DND-41 (cell line): ENCODE data around the gene CLIC5.

Experiments used
- ATAC-seq: fragments of 200-7000 bp; cut with Tn5 transposase; 3 replicates; pipeline ENCODE4 v1.9.1; 2021; ENCODE audit warnings: low read depth; ENCODE audit not compliant: insufficient read depth
- DNase-seq: peaks from one replicate; pipeline ENCODE4 v3.0.0-alpha.2; 2020
- H2AFZ ChIP-seq: 2 replicates; pipeline ENCODE4 v1.6.0; 2012; ENCODE audit warnings: low read depth, low read length
- H3K27ac ChIP-seq: 2 replicates; pipeline ENCODE4 v1.5.1; 2012; ENCODE audit warnings: low read length, inconsistent platforms
- H3K27me3 ChIP-seq: fragments of 200-600 bp; sonication (generic); 2 replicates; pipeline ENCODE4 v1.6.0; 2012; ENCODE audit warnings: low read length, mild to moderate bottlenecking, inconsistent platforms; ENCODE audit not compliant: insufficient read depth, poor library complexity
- H3K36me3 ChIP-seq: 2 replicates; pipeline ENCODE4 v1.5.1; 2012; ENCODE audit warnings: low read length, inconsistent platforms; ENCODE audit not compliant: insufficient read depth
- H3K4me1 ChIP-seq: 2 replicates; pipeline ENCODE4 v1.5.1; 2012; ENCODE audit warnings: mild to moderate bottlenecking, low read length; ENCODE audit not compliant: insufficient read depth
- H3K4me2 ChIP-seq: 2 replicates; pipeline ENCODE4 v1.6.0; 2012; ENCODE audit warnings: mild to moderate bottlenecking, moderate library complexity, low read length, inconsistent platforms; ENCODE audit not compliant: insufficient read depth
- H3K4me3 ChIP-seq, 2 experiments: fragments of 200-600 bp in 1 of 2; shearing (Covaris generic) in 1 of 2; 2 replicates each; pipeline ENCODE4 v1.5.1; 2012 to 2016; ENCODE audit warnings: inconsistent platforms in 2 of 2, low read length in 2 of 2, mild to moderate bottlenecking in 2 of 2, low read depth in 1 of 2, moderate library complexity in 1 of 2
- H3K79me2 ChIP-seq: 2 replicates; pipeline ENCODE4 v1.6.0; 2012; ENCODE audit warnings: low read length, inconsistent platforms; ENCODE audit not compliant: insufficient read depth
- H3K9ac ChIP-seq: 2 replicates; pipeline ENCODE4 v1.6.0; 2012; ENCODE audit warnings: low read depth, mild to moderate bottlenecking, inconsistent platforms, low read length, moderate library complexity
- H3K9me3 ChIP-seq: 2 replicates; pipeline ENCODE4 v1.5.1; 2012; ENCODE audit warnings: low read length, moderate library complexity, mild to moderate bottlenecking, inconsistent platforms; ENCODE audit not compliant: insufficient read depth, severe bottlenecking
- H4K20me1 ChIP-seq: 2 replicates; pipeline ENCODE4 v1.6.0; 2012; ENCODE audit warnings: low read length; ENCODE audit not compliant: insufficient read depth
- CTCF ChIP-seq: IDR thresholded peaks from 2 replicates; pipeline ENCODE4 v1.5.1; 2012; ENCODE audit warnings: borderline replicate concordance, low read length, moderate library complexity, mild to moderate bottlenecking; ENCODE audit not compliant: poor library complexity, severe bottlenecking; ENCODE audit errors: extremely low read depth
- EZH2 ChIP-seq: IDR thresholded peaks from 3 replicates; pipeline ENCODE4 v1.6.1; 2012; ENCODE audit warnings: borderline replicate concordance, low read depth, mild to moderate bottlenecking, moderate library complexity, low read length, inconsistent platforms; ENCODE audit not compliant: severe bottlenecking

CLIC5 gene

DNA sequence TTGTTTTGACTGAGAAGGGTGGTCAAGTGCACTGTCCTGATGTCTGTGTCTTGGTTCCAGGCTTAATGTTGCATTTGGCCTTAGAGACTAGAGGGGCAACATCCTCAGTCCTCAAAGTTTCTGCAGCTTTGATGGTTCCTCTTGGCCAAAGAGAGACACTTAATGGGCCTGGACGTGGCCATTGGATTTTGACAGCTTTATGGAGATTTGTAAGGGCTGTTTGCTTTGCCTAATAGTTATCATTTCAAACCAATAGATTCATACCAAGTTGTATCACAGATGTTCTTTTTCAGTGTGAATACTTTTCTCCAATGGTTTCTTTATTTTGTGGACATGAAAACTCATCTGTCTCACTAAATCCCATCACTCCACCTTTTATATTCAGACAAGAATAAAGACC, 45.8 kb upstream of the CLIC5 start:
- H3K9ac ChIP-seq, result no peak overlapping the region
- no peak overlapping the region for H2AFZ ChIP-seq
- no peak overlapping the region for H3K4me2 ChIP-seq
- no peaks in the 10 kb centered on the region for H3K9me3 ChIP-seq
- H3K27ac ChIP-seq, result no peak overlapping the region
- H4K20me1 ChIP-seq, result no peaks in the 10 kb centered on the region
- H3K79me2 ChIP-seq, result no peaks in the 10 kb centered on the region
- TF ChIP-seq EZH2 (no peak), CTCF (no peak)
- H3K4me3 ChIP-seq, result no peak overlapping the region
- H3K4me1 ChIP-seq, result no peaks in the 10 kb centered on the region
- H3K27me3 ChIP-seq, result peaks cover 13% of the 10 kb centered on the region
- DNase-seq, result no peak
- no peak for ATAC-seq
- no peaks in the 10 kb centered on the region for H3K36me3 ChIP-seq

DNA sequence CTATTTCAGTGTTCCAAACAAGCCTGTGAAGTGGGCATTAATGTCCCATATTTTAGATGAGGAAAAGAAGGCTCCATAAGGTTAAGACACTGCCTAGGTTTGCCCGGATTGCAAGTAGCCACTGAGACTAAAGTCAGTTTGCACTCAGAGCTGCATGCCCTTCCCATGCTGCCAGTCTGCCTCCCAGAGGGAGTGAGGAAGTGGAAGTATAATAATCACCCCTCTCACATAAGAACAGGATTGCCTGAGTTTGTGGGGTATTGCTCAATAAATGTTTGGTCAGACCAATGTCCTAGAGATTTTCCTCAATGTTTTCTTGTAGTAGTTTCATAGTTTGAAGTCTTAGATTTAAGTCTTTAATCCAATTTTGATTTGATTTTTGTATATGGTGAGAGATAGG, 43.9 kb upstream of the CLIC5 start:
- H3K4me1 ChIP-seq, result no peaks in the 10 kb centered on the region
- H3K79me2 ChIP-seq, result no peaks in the 10 kb centered on the region
- no peaks in the 10 kb centered on the region for H3K36me3 ChIP-seq
- H3K9ac ChIP-seq, result no peak overlapping the region
- H2AFZ ChIP-seq, result no peak overlapping the region
- ATAC-seq (no peak), DNase-seq (no peak)
- H3K27ac ChIP-seq, result no peak overlapping the region
- H3K4me2 ChIP-seq, result no peak overlapping the region
- no peak overlapping the region for H3K4me3 ChIP-seq
- no peaks in the 10 kb centered on the region for H3K9me3 ChIP-seq
- TF ChIP-seq CTCF (no peak), EZH2 (no peak)
- H4K20me1 ChIP-seq, result no peaks in the 10 kb centered on the region
- H3K27me3 ChIP-seq, result peaks cover 17% of the 10 kb centered on the region

DNA sequence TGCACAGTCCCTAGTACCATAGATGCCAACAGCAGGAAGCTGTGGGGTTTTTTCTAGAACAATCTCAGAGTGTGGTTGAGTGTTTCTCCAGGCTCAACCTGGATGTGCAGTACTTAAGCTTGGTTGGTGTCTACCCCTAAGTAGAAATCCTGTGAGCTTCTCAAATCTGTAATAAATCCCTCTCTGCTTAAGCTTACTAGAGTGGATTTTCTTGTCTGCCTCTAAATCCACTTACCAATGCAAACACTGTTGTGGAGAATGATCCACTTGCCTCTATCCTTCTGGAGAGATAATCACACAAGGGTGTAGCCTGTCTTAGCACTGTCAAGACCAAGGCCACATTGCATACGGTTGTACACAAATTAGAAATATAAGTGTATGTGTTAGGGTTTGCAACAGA, 43.3 kb upstream of the CLIC5 start:
- no peak overlapping the region for H3K4me2 ChIP-seq
- TF ChIP-seq EZH2, result no peak
- TF ChIP-seq CTCF, result no peak
- H3K27ac ChIP-seq, result no peak overlapping the region
- no peaks in the 10 kb centered on the region for H3K4me1 ChIP-seq
- no peaks in the 10 kb centered on the region for H3K9me3 ChIP-seq
- H4K20me1 ChIP-seq, result no peaks in the 10 kb centered on the region
- no peak for ATAC-seq
- H3K27me3 ChIP-seq, result peaks cover 17% of the 10 kb centered on the region
- no peak overlapping the region for H3K4me3 ChIP-seq
- no peaks in the 10 kb centered on the region for H3K36me3 ChIP-seq
- no peaks in the 10 kb centered on the region for H3K79me2 ChIP-seq
- H3K9ac ChIP-seq, result no peak overlapping the region
- no peak overlapping the region for H2AFZ ChIP-seq
- no peak for DNase-seq

GRCh38 chr6:46057792-46058191, 42.1 kb upstream of the CLIC5 start:
- H3K4me3 ChIP-seq, result no peak overlapping the region
- H3K36me3 ChIP-seq, result no peaks in the 10 kb centered on the region
- H3K4me1 ChIP-seq, result no peaks in the 10 kb centered on the region
- peaks cover 17% of the 10 kb centered on the region for H3K27me3 ChIP-seq
- DNase-seq (no peak), ATAC-seq (no peak)
- H3K27ac ChIP-seq, result no peak overlapping the region
- no peak overlapping the region for H3K4me2 ChIP-seq
- no peaks in the 10 kb centered on the region for H4K20me1 ChIP-seq
- no peak for TF ChIP-seq CTCF
- TF ChIP-seq EZH2, result no peak
- H2AFZ ChIP-seq, result no peak overlapping the region
- H3K79me2 ChIP-seq, result no peaks in the 10 kb centered on the region
- H3K9me3 ChIP-seq, result no peaks in the 10 kb centered on the region
- H3K9ac ChIP-seq, result no peak overlapping the region
